Endothelial cell of umbilical vein (primary cell): ENCODE measurements around the gene ETFDH. TPM values are rescaled to one million over a fixed set of nuclear protein-coding genes. Genes with fewer than 3 reads are reported as not detected.

Experiments used
- BruUV-seq: library from RNA; stranded (reverse); fragments of 400-500 nt; replicated peaks from 2 replicates; lab custom pipeline; 2021; lab: Mats Ljungman, UMichigan
- CTCF ChIA-PET: fragments of 300-600, 350-600 bp; sonication (Branson Sonifier 250); formaldehyde crosslinking; loops from one replicate; lab custom pipeline; 2021; ENCODE audit warnings: antibody characterized with exemption, inconsistent platforms; lab: Charles Lee
- POLR2A ChIA-PET: fragments of 300-600, 350-600 bp; sonication (Branson Sonifier 250); formaldehyde crosslinking; loops from one replicate; lab custom pipeline; 2021; ENCODE audit warnings: antibody characterized with exemption, inconsistent platforms; lab: Charles Lee
- DNase-seq: peaks from one replicate; pipeline ENCODE4 v3.0.0-alpha.2; 2011; ENCODE audit warnings: low read depth, low spot score
- FAIRE-seq: peaks from 2 replicates; lab custom pipeline; 2011; peaks lifted over from hg19 to GRCh38; lab: Jason Lieb, UNC
- H2AFZ ChIP-seq: 2 replicates; pipeline ENCODE4 v1.6.0; 2012; ENCODE audit warnings: low read depth, low read length, control low read depth, inconsistent platforms
- H3K27ac ChIP-seq: 2 replicates; pipeline ENCODE4 v1.5.1; 2011; ENCODE audit warnings: low read depth, mild to moderate bottlenecking, control low read depth, low read length, moderate library complexity; ENCODE audit not compliant: insufficient read depth
- H3K27me3 ChIP-seq, 2 experiments: 2 replicates each; pipeline versions ENCODE4 v1.6.0 to v1.6.1; 2011; ENCODE audit warnings: low read length in 2 of 2, mixed read lengths in 1 of 2; ENCODE audit not compliant: control insufficient read depth in 2 of 2, insufficient read depth in 2 of 2
- H3K36me3 ChIP-seq, 2 experiments: 2 replicates in 1 of 2; 3 replicates in 1 of 2; pipeline ENCODE4 v1.5.1; 2011; ENCODE audit warnings: low read length in 2 of 2, mild to moderate bottlenecking in 1 of 2, moderate library complexity in 1 of 2; ENCODE audit not compliant: control insufficient read depth in 2 of 2, insufficient read depth in 2 of 2; ENCODE audit errors: extremely low read depth in 1 of 2
- H3K4me1 ChIP-seq: 3 replicates; pipeline ENCODE4 v1.5.1; 2011; ENCODE audit warnings: mild to moderate bottlenecking, low read length; ENCODE audit not compliant: control insufficient read depth, insufficient read depth; ENCODE audit errors: extremely low read depth
- H3K4me2 ChIP-seq: 2 replicates; pipeline ENCODE4 v1.6.1; 2011; ENCODE audit warnings: low read length, control low read depth, mixed read lengths; ENCODE audit not compliant: insufficient read depth
- H3K4me3 ChIP-seq, 3 experiments: fragments of 200-600 bp in 1 of 3; sonication (generic), shearing (Covaris generic) in 1 of 3; replicated peaks in 1 of 3; 2 replicates each; pipeline ENCODE4 v1.5.1; 2011 to 2016; ENCODE audit warnings: control low read depth in 3 of 3, low read length in 3 of 3, mild to moderate bottlenecking in 2 of 3, inconsistent platforms in 1 of 3, low read depth in 1 of 3, moderate library complexity in 1 of 3; ENCODE audit not compliant: insufficient read depth in 1 of 3
- H3K79me2 ChIP-seq: 2 replicates; pipeline ENCODE4 v1.6.0; 2012; ENCODE audit warnings: low read length, inconsistent platforms; ENCODE audit not compliant: control insufficient read depth, insufficient read depth
- H3K9ac ChIP-seq: replicated peaks from 2 replicates; pipeline ENCODE3; 2011; ENCODE audit warnings: low read length, control low read depth; ENCODE audit not compliant: insufficient read depth; ENCODE audit errors: extremely low read depth
- H3K9me1 ChIP-seq: replicated peaks from 3 replicates; pipeline ENCODE4 v1.6.0; 2011; ENCODE audit warnings: mild to moderate bottlenecking, low read length; ENCODE audit not compliant: control insufficient read depth, insufficient read depth; ENCODE audit errors: extremely low read depth
- H3K9me3 ChIP-seq: replicated peaks from 2 replicates; pipeline ENCODE4 v1.5.1; 2012; ENCODE audit warnings: low read length, inconsistent platforms; ENCODE audit not compliant: control insufficient read depth, insufficient read depth
- H4K20me1 ChIP-seq: replicated peaks from 2 replicates; pipeline ENCODE3; 2011; ENCODE audit warnings: mild to moderate bottlenecking, low read length; ENCODE audit not compliant: control insufficient read depth, insufficient read depth; ENCODE audit errors: extremely low read depth
- EZH2 ChIP-seq: IDR thresholded peaks from 2 replicates; pipeline ENCODE4 v1.6.1; 2012; ENCODE audit warnings: borderline replicate concordance, low read depth, mild to moderate bottlenecking, moderate library complexity, low read length, inconsistent platforms; ENCODE audit not compliant: severe bottlenecking
- POLR2AphosphoS5 ChIP-seq: IDR thresholded peaks from 2 replicates; pipeline ENCODE4 v1.6.1; 2012; ENCODE audit warnings: low read depth, mild to moderate bottlenecking, control low read depth, low read length, moderate library complexity; ENCODE audit not compliant: insufficient read depth
- dilution Hi-C: fragments of 300-500 bp; cut with MboI; formaldehyde crosslinking; loops from one replicate; pipeline ENCODE4 v1.15.0; 2019; ENCODE audit warnings: low sequenced_read_pairs; ENCODE audit not compliant: extremely low pct_ligation_motif_present
- intact Hi-C: fragments of 100-400 bp; cut with micrococcal nuclease; formaldehyde crosslinking; loops from one replicate; pipeline ENCODE4 v1.10.0; 2022
- polyA plus RNA-seq, 4 experiments: library from polyadenylated mRNA; depleted of rRNA in 3 of 4; stranded (reverse) in 3 of 4; unstranded in 1 of 4; fragments of >200 nt; gene quantifications; 2 replicates each; pipeline versions ENCODE4 v1.2.1 to v1.2.3, GENCODE V29; 2011 to 2012; ENCODE audit warnings: missing spikeins in 1 of 4
- total RNA-seq: library from RNA; stranded (reverse); gene quantifications from 2 replicates; pipeline ENCODE4 v1.2.3, GENCODE V29; 2021
- TF ChIP-seq, protein P1 (sequence below), 2 donors: IDR thresholded peaks; 1 replicate in 1 of 2; 2 replicates in 1 of 2; pipeline ENCODE4 v1.5.1; 2011; ENCODE audit warnings: low read length in 2 of 2, mild to moderate bottlenecking in 2 of 2, moderate library complexity in 2 of 2, control low read depth in 1 of 2, inconsistent platforms in 1 of 2, low read depth in 1 of 2; ENCODE audit not compliant: insufficient read depth in 1 of 2; ENCODE audit errors: extremely low read depth in 1 of 2
- TF ChIP-seq, protein P2 (sequence below): IDR thresholded peaks from 2 replicates; pipeline ENCODE4 v1.6.1; 2011; ENCODE audit not compliant: insufficient read depth, insufficient read length

ETFDH gene
- total and polyA plus RNA-seq, 2 donors (not counting 3 experiments of a cell fraction or from before 2014, with no cell fraction given) = 17.3 to 22.3 TPM

DNA sequence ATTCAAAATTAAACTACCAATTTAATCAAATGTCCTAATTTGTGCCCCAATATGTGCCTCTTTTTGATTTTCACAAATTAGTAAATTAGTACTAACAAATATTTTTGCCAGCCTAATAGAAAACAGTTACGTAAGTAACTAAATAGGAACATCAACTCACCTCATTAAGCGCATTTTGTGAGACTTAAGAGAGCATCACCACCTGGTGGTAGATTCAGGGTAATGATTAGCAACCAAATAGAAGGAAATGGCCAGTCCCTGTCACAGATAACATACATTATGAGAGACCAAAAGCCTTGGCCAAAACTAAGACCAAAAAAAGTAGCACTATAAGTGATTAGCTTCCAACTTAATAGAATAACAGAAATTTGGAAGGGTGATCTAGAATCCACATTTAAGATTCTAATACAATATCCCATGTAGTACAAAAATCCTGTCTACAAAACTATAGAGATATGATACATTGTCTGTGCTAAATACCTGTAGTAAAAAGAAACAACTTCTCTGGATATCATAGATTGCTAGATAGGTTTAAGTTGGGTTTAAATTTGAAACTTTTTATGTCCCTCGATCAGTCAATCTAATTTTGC, 47.1 kb upstream of the ETFDH start:
- peaks cover 2% of the 10 kb centered on the region for H3K9me1 ChIP-seq
- FAIRE-seq (peak; percentile 52), DNase-seq (peak; percentile 63)
- no peaks in the 10 kb centered on the region for H4K20me1 ChIP-seq
- ChIA-PET CTCF (interaction anchor here (1.3 to 5.7 kb wide), 5 partner anchors 130 to 381 kb away, joined by 3 to 74 read pairs (median 15); no protein-coding TSS in a partner anchor), POLR2A (no interaction called here)
- intact Hi-C loops = loop anchor here (1.0 to 10.0 kb wide), 5 partner anchors 129 to 630 kb away; no protein-coding TSS in a partner anchor
- H3K36me3 ChIP-seq = no peaks in the 10 kb centered on the region
- H3K9ac ChIP-seq = no peak overlapping the region
- H3K9me3 ChIP-seq = no peaks in the 10 kb centered on the region
- TF ChIP-seq EZH2 (no peak), POLR2AphosphoS5 (no peak)
- TF ChIP-seq, protein P1, sequence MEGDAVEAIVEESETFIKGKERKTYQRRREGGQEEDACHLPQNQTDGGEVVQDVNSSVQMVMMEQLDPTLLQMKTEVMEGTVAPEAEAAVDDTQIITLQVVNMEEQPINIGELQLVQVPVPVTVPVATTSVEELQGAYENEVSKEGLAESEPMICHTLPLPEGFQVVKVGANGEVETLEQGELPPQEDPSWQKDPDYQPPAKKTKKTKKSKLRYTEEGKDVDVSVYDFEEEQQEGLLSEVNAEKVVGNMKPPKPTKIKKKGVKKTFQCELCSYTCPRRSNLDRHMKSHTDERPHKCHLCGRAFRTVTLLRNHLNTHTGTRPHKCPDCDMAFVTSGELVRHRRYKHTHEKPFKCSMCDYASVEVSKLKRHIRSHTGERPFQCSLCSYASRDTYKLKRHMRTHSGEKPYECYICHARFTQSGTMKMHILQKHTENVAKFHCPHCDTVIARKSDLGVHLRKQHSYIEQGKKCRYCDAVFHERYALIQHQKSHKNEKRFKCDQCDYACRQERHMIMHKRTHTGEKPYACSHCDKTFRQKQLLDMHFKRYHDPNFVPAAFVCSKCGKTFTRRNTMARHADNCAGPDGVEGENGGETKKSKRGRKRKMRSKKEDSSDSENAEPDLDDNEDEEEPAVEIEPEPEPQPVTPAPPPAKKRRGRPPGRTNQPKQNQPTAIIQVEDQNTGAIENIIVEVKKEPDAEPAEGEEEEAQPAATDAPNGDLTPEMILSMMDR (IDR thresholded peaks at IDR 0.05; ENCODE audit: extremely low read depth in 1 of 2, insufficient read depth in 1 of 2, low read depth in 1 of 2, low read length in 2 of 2) = peak; percentile 42 to 50
- TF ChIP-seq, protein P2, sequence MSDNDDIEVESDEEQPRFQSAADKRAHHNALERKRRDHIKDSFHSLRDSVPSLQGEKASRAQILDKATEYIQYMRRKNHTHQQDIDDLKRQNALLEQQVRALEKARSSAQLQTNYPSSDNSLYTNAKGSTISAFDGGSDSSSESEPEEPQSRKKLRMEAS = no peak
- no TSS peak for BruUV-seq
- no peak overlapping the region for H3K4me2 ChIP-seq
- H3K27me3 ChIP-seq = no peaks in the 10 kb centered on the region
- H3K79me2 ChIP-seq = no peaks in the 10 kb centered on the region
- dilution Hi-C loops = no loop called here
- H3K4me3 ChIP-seq = no peak overlapping the region
- no peaks in the 10 kb centered on the region for H3K4me1 ChIP-seq
- no peak overlapping the region for H3K27ac ChIP-seq
- no peak overlapping the region for H2AFZ ChIP-seq
